ENCODE results near the gene SDC1.
"Not testable (repeated sequence)": the region's sequence is repeated elsewhere in the genome, so short reads cannot be mapped to it uniquely, and the experiment has no call there.

The SDC1 gene

DNA sequence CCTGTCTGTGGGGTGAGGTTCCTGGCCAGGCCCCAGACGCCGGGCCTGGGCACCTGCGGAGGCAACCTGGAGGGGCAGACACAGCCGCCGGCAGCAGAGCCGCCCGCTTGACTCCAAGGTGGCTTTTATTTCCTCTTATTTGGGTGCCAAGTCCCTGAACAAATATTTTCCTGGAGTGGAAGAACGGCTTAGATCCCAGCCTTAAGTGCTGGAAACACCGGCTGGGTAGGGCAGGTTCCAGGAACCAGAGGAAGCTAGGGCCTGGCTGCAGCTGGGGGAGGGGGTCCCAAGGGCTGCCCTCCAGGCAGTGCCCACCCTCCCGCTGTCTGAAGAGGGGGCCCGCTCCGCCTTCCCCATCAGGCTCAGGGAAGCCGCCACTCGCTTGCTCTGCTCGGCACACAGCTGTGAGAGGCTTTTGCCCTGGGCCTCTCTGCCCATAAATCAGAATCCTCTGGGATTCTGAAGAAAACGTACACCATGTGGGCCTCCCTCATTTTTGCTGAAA lies 28.2 kb downstream of the SDC1 start:
- no peak for DNase-seq

GRCh38 chr2:20196053-20196656 lies 28.8 kb downstream of the SDC1 start:
- no peak for DNase-seq

- DNase-seq = no peak
These were observed 29.4 kb downstream of the SDC1 start for GRCh38 chr2:20195431-20196033.

GRCh38 chr2:20195016-20195411 lies 29.9 kb downstream of the SDC1 start:
- not testable (repeated sequence) for DNase-seq

DNA sequence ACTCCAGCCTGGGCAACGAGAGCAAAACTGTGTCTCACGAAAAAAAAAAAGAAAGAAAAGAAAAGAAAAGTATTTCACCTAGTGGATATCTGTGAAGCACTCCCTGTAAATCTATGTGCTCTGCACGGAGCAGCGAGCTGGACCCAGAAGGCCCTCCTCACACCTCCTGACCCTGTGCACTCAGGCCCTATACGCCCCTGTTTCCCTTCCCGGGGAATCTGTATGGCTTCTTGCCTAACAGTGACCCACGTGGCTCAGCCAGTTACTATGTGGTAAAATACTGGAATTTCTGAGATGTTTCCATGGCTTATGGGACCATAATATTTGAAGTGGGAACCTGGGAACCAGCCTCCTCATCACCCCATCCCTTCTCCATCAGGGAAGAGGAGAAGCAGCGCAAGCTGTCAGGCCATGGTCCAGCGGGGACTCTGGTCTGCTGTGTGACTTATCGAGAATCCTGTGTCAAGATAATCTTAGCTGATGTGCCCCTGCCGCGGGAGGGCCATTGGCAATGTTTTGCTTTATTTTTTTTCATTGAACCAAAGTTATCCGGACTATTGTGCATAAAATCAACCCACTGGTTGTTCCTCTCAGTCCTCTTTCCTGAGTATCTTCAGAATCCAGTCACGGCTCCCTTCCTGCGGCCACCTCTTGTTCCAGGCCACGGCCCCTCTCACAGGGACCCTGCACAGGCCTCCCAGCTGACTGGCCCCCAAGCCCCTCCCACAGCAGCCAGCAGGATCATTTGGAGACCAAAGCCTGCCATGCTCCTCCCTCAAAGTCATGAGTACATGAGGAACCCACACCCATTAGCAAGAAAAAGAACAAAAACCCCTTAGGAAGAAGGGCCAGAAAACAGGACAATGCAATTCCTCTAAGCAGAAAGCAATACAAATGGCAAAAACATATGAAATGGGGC lies 30.6 kb downstream of the SDC1 start:
- DNase-seq = no peak

- DNase-seq = no peak
These were observed 31.7 kb downstream of the SDC1 start for GRCh38 chr2:20193185-20193584.

DNA sequence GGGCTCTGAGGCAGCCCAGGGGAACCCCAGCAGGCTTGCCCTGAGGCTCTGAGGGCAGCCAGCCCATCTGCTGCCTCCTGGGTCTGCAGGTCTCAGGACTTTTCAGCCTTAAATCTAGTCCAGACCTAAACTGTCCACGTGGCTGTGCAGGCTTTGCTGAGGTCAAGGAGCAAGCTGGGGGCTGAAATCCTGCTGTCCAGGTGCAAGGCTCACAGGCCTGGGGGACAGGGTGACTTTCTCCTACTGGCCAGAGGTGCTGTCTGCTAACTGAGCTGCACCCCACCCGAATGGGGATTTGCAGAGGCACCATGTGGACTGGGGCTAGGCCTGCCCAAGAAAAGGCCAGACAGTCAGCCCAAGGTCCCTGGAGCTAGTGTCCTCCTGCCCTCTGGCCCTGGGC lies 32.1 kb downstream of the SDC1 start:
- DNase-seq = no peak

- DNase-seq = no peak
These were observed 33.0 kb downstream of the SDC1 start for GRCh38 chr2:20191714-20192569.

- peak; percentile 47 for DNase-seq
These were observed 33.8 kb downstream of the SDC1 start for GRCh38 chr2:20190876-20191713.

DNA sequence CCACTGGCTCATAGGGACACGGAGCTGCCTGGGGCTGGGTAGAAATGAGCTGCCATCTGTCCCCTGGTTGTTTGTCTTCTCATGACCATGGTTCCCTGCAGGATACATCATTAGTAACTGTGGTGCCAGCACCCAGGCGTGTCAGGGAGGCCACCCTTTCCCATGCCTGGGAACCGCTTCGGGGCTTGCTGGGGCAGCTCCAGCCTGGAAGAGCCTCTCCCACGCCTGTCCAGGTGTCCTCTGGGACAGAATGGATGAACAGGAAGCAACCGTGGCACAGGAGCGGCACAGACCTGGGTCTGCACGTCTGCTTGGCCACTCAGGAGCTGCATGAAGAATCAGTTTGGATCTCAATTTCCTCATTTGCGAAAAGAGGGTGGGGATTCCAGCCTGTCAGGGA lies 34.8 kb downstream of the SDC1 start:
- DNase-seq = no peak

- no peak for DNase-seq
These were observed 35.5 kb downstream of the SDC1 start for GRCh38 chr2:20189299-20189931.

DNA sequence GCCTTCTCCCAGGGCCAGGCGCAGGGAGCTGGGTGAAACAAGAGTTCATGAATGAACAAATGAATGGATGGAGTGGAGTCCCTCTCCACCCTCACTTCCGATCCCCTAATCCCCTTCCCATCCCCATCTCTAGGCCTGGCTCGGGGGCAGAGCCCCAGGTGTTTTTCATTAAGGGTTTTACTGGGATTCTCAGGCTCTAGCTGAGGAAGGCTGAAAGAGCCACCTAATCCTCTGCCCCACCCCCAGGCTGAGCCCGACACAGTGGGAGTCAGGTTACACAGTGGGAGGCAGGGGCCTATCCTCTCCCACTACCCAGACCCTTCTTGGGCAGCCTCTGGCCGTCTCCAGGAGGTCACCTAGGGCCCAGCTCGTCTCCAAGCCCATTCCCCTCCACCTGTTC lies 36.1 kb downstream of the SDC1 start:
- no peak for DNase-seq

GRCh38 chr2:20188201-20188600 lies 36.7 kb downstream of the SDC1 start:
- no peak for DNase-seq

GRCh38 chr2:20187331-20187730 lies 37.6 kb downstream of the SDC1 start:
- DNase-seq = no peak

GRCh38 chr2:20186855-20187187 lies 38.1 kb downstream of the SDC1 start:
- DNase-seq = no peak

DNA sequence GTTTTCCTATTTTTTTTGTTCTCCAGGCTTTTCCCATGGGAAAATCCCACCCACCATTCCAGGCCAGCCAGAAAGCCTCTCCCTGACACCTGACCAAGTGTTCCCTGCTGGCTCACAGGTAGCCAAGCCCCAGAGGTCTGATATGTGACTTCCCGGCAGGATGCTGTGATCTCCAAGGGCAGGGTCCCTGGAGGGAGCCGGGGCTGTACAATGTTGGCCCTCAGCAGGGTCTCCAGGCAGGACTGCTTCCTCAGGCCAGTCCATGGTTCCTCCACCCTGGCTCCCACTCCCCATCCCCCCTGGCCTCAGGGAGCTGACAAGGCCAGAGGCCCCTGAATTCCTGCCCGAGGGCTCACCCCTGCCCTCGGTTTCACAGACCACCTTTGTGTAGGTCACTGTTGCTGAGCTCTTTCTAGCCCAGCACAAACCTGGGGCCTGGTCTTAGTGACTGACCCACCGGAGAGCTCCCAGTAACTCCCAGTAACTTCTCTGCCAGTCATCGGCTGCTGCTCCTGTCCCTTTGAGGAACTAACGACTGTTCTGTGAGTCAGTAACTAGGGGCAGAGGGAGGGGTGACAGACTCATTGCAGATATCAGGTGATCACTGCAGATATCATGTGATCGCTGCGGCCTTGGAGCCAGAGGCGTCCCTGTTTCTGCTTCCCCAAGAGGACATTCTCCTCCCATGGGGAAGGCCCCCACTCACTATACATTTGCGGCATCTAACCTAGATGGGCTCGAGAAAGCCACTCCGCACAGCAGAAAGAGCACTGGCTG lies 38.7 kb downstream of the SDC1 start:
- peak; percentile 60 for DNase-seq

- peak; percentile 91 for DNase-seq
These were observed 39.5 kb downstream of the SDC1 start for GRCh38 chr2:20185176-20186022.

DNA sequence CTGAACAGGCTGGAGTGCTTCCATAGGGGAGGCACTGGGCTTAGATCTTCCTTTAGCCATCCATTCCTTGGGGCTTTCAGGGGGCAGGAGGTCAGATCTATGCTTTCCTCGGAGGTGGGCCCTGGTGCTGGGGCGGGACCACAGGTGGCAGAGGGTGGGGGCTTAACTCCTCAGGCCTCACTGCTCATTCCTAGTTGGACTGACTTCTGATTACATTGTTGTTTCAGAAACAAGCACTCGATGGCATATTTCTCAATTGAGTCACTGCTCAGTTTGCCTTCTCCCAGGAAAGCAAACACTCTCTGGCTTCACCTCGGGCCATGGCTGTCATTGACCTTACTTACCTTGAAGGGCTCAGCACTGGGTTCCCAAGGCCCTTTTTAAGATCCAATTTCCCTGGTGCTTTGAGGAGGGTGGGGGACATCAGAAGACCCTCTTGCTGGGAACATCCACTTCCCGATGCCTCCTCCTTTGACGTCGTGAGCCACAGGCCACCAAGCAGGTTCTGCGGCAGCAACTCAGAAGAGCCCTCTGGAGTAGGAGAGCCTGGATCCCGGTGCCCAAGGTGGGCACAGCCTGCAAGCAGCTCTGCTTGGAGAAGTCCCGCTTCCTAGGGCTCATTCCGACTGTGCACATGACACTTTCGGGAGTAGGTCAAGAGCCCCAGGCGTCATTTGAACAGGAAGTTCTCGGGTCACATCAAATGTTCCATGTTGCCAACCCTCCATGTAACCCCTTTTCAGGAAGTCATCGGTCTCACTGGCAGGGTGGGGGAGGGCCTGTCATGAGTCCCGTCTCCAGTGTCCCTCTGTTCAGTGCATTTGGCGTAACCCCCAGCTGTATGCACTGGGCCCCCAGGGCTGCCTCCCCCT lies 40.6 kb downstream of the SDC1 start:
- DNase-seq = peak; percentile 75

All from fibroblast of skin of back (primary cell).